ENCODE measurements around the gene TARBP2.
A peak's percentile ranks its signal among the peaks of the same experiment; 100 is the strongest.
"Not testable (repeated sequence)": the region's sequence is repeated elsewhere in the genome, so short reads cannot be mapped to it uniquely, and the experiment has no call there.

The TARBP2 gene

GRCh38 chr12:53476769-53477209 is 24.3 kb upstream of the TARBP2 start:
- peak; percentile 32 for DNase-seq

GRCh38 chr12:53478865-53479264 is 22.2 kb upstream of the TARBP2 start:
- DNase-seq = no peak

GRCh38 chr12:53479331-53479730 is 21.8 kb upstream of the TARBP2 start:
- no peak for DNase-seq

- no peak for DNase-seq
These were observed 20.3 kb upstream of the TARBP2 start for GRCh38 chr12:53480491-53481442.

- not testable (repeated sequence) for DNase-seq
These were observed 19.6 kb upstream of the TARBP2 start for GRCh38 chr12:53481458-53481857.

GRCh38 chr12:53481939-53482586 is 19.0 kb upstream of the TARBP2 start:
- DNase-seq = no peak

GRCh38 chr12:53482626-53483168 is 18.4 kb upstream of the TARBP2 start:
- DNase-seq = no peak

- peak; percentile 6 for DNase-seq
These were observed 17.7 kb upstream of the TARBP2 start for GRCh38 chr12:53483225-53483978.

GRCh38 chr12:53483979-53484377 is 17.1 kb upstream of the TARBP2 start:
- DNase-seq = no peak

GRCh38 chr12:53484686-53485575 is 16.2 kb upstream of the TARBP2 start:
- no peak for DNase-seq

- DNase-seq = no peak
These were observed 14.9 kb upstream of the TARBP2 start for GRCh38 chr12:53485955-53486735.

GRCh38 chr12:53486736-53487487 is 14.2 kb upstream of the TARBP2 start:
- DNase-seq = no peak

GRCh38 chr12:53489242-53489864 is 11.7 kb upstream of the TARBP2 start:
- DNase-seq = no peak

GRCh38 chr12:53492188-53492587 is 8.9 kb upstream of the TARBP2 start:
- DNase-seq = no peak

- DNase-seq = peak; percentile 79
These were observed 8.1 kb upstream of the TARBP2 start for GRCh38 chr12:53492830-53493609.

GRCh38 chr12:53493610-53494391 is 7.3 kb upstream of the TARBP2 start:
- peak; percentile 54 for DNase-seq

GRCh38 chr12:53495903-53496751 is 5.0 kb upstream of the TARBP2 start:
- DNase-seq = peak; percentile 43
